Subcutaneous adipose tissue (tissue), 4 donors: ENCODE results near the gene ZBTB20. TPM values are rescaled to one million over a fixed set of nuclear protein-coding genes. Genes with fewer than 3 reads are reported as not detected.

ENCODE experiments used
- CTCF ChIP-seq: fragments of 450-650 bp; IDR thresholded peaks from one replicate; pipeline ENCODE4 v1.5.1; 2016; ENCODE audit warnings: low read depth, mild to moderate bottlenecking, control low read depth, antibody characterized with exemption, moderate library complexity
- small RNA-seq: library from RNA; depleted of rRNA; stranded (forward); fragments of <200 nt; gene quantifications from one replicate; pipeline ENCODE3, GENCODE V24; 2016
- total RNA-seq, 4 donors: library from RNA; depleted of rRNA; stranded (reverse); fragments of >200 nt; gene quantifications; one replicate each; pipeline ENCODE4 v1.1.0, GENCODE V29; 2016

Gene ZBTB20
- total RNA-seq, 4 donors from 2014 or later = 60.3 to 93.4 (median 69.1) TPM

- TF ChIP-seq CTCF = no peak
Observed at GRCh38 chr3:114285648-114286230, 861.3 kb downstream of the ZBTB20 start.

GRCh38 chr3:114284644-114285043 is 862.4 kb downstream of the ZBTB20 start:
- no peak for TF ChIP-seq CTCF

Small RNA genes within 50 kb of the gene (small RNA-seq; reads per million reads assigned to genes)
- not detected for gene MIR4796
